ENCODE data around the gene FMNL2. TPM values are rescaled to one million over a fixed set of nuclear protein-coding genes. Genes with fewer than 3 reads are reported as not detected.
"Not testable (repeated sequence)": the region's sequence is repeated elsewhere in the genome, so short reads cannot be mapped to it uniquely, and the experiment has no call there.

The FMNL2 gene
- total RNA-seq, 1 donor from 2014 or later = 23.4 TPM

DNA sequence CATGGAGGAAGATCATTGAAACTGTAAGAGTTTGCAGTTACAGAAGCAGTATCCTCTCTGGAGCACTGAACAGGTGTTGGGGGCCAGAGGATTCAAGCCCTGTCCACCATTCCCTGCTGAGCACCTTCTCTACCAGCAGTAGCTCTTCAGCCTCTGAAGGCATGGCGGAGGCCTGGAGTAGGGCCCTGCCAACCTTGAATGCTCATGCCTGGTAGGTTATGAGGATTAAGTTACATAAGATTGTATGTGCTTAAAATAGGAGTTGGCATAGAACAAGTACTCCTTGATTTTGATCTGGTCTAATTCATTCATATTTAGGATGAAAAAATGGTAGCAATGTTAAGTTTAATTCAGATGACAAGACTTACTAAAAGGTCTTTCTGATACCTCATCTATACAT is 40.2 kb downstream of the FMNL2 start:
- DNase-seq (ENCODE audit: low spot score) = no peak

DNA sequence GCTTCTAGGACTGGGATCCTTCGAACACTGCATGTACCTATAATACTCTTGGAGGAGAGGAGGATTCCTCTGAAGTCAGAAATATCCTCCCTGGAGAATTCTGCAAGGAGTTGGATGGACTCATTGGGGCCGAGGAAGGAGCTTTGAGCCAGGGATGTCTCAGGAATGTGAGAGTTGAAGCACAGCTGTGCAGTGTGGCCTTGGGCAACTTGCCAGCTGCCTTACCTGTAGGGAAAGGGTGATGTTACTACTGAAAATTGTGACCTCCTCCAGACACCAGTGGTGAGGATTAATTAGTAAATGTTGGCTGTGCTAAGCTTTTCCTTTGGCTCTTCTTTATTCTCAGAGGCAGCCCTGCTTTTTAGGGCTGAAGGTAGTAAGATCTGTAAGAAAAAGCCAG is 41.4 kb downstream of the FMNL2 start:
- DNase-seq (ENCODE audit: low spot score) = no peak

DNA sequence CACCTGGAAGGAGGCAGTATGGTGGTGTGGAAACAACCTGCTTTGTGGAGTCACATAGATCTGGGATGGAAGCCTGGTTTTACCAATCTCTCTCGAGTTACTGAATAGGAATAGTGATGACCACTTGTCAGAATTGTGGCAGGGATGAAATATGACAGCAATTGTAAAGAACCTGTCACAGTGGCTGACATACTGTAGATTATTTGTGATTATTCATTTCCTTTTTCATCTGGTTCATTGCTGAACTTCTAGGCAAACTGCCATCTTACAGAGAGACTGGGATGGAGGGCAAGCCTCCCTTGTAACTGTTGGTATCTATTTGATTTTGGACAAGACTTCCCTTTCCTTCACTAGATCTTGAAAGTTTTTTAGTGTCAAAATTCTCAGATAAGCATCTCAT is 42.0 kb downstream of the FMNL2 start:
- DNase-seq (ENCODE audit: low spot score) = no peak

DNA sequence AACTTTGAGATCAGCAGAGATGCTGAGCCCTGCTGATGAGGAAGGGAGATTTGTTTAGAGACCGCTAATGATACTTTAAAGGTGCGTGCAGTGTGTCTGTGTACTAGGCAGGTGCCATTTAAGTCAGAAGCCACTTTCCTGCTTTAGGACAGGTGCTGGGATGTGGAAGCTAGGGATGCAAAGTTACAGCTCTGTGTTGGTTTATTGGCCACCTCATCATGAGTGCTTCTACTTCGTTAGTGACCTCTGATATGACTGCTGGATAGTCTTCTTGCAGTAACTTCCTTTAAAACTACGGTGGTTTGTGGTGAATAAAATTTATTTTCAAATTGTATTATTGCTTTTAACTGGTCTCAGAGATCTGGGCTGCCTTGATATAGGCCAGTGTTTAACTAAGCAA is 44.1 kb downstream of the FMNL2 start:
- DNase-seq (ENCODE audit: low spot score) = no peak

DNA sequence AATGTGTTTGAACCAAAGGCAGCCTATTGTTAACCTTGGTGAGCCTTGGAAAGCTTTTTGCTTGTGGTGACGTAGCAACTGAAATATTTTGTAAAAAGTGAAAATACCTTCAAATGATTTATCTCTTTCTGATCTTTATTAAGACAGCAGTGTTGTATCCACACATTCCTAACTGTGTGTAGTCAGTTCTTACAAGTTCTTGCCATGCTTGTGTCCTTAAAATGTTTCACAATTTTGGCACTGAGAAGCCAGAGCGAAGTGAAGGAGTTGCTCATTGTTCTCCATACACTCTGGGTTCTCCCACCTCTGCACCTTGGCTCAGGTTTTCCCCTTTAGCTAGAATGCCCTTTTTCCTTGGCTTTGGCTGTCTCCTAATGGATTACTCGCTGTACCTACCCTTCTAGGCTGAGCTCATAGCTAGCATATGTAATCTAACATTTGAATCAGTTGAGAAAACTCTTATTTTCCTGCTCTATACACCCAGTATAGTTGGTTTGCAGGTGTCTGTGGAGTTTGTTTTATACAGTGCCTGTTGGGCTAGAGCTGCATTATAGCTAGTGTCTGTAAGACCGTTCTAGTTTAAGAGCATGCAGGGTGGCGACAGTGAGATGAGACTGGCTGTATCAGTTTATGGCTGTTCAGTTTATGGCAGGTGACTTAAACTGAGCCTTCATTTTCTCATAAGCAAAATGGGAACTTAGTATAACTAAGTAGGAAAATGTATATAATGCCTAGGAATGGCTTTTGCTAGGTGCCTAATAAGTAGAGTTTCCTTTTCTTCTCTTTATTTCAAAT is 45.5 kb downstream of the FMNL2 start:
- DNase-seq (ENCODE audit: low spot score) = no peak

DNA sequence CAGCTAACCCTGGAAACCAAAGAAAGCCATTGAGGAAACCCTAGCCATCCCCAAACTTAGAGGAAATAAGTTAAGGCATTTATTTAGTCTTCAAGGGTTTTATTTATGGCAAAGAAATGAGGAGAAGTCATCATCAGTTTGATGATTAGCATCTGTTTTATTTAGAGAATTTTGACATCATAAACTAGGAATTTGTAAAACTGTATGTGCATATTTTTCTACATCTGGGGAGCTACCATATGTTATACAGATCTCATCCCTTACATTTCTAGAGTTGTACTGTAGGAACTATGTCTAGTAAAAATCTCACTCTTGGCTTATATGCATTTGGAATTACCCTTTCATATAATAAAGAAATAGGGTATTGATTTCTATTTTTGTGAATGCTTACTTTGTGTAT is 48.7 kb downstream of the FMNL2 start:
- DNase-seq (ENCODE audit: low spot score) = peak; percentile 37

DNA sequence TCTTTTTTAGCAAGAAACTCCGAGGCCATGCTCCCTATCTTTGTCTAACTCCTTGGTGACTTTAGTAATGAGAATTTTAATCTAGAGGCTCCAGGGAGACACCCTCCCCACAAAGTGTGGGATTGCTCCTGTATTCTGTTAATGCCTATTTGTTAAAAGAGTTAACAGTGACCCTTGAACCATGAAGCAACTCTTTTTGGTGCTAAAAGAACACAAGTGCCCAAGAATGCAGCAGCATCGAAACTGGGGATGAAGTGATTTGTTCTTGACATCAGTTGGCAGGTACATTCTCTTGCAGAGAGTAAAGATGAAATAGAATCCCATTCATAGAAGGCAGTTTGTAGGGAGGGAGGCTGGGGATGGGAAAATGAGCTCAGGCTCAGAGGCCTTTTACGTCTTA is 50.0 kb downstream of the FMNL2 start:
- DNase-seq (ENCODE audit: low spot score) = no peak

DNA sequence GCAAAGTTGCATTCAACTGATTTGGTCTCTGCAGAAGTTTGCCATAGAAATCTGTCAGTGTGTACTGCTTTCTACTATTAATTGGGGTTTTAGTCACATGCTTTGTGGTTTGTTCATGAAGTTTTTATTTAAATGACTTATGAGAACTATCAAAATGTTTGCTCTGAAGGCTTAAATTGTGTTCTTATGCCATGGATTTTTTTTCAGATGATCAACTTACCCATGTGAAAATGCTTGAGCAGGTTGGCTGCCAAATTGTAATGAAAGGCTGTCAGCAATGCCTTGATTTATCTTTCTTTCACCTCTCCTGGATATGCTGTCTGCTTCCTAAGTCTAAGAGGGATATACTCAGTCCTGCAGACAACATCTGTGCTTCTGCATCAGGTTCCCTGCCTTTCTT is 50.7 kb downstream of the FMNL2 start:
- no peak for DNase-seq (ENCODE audit: low spot score)

DNA sequence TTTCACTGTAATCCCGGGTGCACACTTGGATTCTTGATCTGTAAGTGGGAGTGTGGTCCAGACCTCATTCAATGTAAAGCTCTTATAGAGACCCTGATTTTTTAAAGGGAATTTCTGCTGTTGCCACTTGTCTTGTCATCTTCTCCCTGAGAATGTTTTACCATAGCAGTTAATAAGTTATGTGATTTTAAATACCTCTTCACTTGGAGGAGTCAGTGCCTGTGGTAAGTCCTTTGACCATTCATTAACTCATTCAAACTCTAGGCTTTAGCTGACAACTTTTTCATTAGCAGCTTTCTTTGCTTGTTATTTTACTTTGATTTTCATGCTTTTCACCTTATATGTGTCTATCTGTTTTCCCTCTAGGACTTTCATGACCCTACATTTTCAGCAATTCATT is 51.3 kb downstream of the FMNL2 start:
- DNase-seq (ENCODE audit: low spot score) = no peak

DNA sequence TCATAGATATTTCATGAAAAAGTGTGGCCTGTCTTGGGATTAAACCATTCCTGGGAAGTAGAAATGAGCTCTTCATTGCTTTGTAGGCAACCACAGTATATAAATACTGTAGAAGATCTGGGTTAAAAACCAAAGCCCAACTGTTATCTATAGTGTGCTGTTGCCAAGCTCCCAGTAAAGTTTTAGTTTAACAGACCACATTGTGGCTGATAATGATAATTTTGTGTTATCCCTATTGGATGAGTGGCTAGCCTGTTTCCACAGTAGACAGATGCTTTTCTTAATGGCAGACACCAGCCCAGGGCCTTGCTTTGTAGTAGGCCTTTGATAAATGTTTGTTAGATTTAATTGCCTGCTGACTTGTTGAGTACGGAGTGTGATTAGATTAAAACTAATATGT is 52.1 kb downstream of the FMNL2 start:
- DNase-seq (ENCODE audit: low spot score) = peak; percentile 75

DNA sequence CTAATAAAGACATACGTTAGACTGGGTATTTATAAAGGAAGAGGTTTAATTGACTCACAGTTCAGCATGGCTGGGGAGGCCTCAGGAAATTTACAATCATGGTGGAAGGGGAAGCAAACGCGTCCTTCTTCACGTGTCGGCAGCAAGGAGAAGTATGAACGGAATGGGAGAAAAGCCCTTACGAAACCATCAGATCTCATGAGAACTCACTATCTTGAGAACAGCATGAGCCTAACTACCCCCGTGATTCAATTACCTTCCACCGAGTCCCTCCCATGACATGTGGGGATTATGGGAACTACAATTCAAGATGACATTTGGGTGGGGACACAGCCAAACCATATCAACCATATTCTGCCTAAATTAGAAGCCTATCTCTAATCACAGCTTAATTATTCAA is 53.3 kb downstream of the FMNL2 start:
- not testable (repeated sequence) for DNase-seq (ENCODE audit: low spot score)

DNA sequence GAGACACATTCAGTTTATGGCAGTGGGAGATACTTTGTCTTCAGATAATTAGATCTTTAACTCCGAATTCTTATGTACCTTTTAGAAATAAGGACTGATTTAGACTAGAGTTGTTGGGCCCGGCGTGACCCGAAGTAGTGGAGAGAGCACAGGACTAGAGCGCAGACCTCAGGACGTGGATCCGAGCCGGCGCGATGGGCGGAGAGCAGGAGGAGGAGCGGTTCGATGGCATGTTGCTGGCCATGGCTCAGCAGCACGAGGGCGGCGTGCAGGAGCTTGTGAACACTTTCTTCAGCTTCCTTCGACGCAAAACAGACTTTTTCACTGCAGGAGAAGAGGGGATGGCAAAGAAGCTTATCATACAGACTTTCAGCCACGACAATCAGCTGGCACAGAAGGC is 54.5 kb downstream of the FMNL2 start:
- DNase-seq (ENCODE audit: low spot score) = no peak

DNA sequence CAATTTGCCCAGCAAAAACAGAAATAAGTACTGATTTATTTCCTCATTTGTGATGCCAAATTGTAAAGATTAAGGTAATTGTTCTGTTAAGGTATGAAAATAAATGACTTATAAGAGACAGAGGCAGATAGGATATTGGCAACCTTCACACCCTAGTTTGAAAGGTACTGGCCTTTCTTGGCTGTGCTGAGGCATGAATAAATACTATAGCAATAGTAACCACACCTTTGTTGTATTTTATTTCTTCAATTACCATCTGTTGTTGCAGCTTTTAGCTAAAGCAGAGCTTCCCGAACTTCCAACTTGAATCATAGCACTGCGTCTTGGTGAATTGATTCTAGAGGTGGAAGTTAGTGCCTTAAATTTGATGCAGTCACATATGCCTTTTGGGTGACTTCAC is 55.9 kb downstream of the FMNL2 start:
- DNase-seq (ENCODE audit: low spot score) = no peak

DNA sequence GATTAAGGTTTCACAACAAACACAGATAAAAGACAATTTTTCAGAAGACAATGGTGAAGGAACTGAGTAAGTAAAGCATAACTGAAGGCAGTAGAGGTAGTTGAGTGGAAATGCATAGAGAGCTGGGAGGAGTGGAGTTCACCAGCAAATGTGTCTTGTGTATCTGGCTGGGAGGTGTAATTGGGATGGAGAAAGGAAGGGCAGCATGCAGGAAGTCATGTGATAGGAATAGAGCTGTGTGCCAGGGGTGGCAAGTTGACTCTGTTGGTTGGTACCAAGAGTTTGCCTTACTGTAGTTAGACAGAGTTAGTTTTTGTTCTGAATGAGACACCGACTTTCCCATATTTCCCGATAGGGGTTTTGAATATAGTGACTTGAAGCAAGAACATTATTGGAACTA is 56.3 kb downstream of the FMNL2 start:
- no peak for DNase-seq (ENCODE audit: low spot score)

DNA sequence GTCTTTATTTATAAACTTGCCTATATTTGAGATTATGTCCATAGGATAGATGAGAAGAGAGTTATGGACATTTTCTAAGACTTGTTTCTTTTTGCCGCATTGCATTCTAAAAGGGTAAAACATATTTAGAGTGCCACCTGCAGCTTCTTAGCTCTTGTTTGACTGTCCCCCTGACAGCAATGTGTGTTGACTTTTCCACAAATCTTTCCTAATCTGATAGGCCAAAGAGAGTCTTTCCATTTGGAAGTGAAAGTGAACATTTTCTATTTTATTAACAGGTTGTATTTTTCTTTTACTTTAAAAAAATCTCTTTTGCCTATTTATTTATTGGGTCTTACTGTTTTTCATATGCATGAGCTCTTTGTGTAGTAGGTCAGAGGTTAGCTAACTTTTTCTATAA is 58.4 kb downstream of the FMNL2 start:
- DNase-seq (ENCODE audit: low spot score) = no peak

DNA sequence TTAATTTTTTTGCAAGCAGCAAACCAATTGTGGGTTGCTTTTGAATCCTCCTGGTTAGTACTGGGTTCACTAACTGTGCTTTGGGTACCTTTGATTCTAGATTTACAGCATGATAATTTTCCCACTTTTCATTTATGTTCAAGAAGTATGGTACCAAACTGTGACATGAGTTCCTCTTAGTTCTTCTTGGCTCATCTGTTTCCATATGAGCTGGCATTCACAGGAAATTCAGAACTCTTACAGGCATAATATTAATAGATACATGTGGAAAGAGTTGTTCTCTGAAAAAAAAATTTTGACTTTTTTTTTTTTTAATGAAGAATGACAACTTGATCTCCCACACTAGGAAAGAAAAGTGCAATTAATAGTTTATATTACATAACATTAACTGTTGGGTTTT is 59.4 kb downstream of the FMNL2 start:
- DNase-seq (ENCODE audit: low spot score) = no peak

DNA sequence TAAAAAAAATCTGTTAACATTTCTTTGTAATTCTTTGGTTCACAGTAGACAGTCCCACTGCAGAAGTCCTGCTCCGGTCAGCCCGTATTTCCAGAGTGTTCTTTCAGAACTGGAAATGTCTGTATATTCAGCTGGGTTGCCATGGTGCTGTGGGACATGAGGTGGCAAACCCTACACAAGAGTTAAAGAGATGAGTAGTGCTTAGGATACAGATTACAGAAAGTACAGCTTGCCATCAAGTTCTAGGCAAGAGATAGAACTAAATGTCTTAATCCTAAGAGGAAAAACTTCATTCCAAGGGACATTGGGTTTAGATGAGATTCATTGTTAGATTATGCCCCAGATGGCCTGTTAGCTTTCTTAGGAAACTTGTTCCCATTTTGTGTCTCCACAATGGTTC is 60.1 kb downstream of the FMNL2 start:
- DNase-seq (ENCODE audit: low spot score) = no peak

DNA sequence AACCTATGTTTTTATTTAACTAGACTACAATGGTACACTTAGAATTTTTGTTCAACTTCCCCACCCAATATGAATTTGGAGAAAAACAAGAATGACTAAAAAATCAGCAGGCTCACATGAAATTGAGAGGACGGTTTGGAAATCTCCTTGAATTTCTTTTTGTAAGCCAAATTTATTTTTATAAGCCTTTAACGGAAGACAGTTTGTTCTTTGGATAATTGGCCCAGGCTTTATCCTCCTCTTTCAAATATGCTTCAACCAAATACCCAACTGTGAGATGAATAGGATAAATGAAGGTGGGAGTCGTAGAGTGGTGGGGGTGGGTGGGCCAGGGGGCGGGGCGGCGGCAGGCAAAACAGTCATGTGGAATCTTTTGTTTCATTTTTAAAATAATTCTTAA is 60.6 kb downstream of the FMNL2 start:
- DNase-seq (ENCODE audit: low spot score) = no peak

DNA sequence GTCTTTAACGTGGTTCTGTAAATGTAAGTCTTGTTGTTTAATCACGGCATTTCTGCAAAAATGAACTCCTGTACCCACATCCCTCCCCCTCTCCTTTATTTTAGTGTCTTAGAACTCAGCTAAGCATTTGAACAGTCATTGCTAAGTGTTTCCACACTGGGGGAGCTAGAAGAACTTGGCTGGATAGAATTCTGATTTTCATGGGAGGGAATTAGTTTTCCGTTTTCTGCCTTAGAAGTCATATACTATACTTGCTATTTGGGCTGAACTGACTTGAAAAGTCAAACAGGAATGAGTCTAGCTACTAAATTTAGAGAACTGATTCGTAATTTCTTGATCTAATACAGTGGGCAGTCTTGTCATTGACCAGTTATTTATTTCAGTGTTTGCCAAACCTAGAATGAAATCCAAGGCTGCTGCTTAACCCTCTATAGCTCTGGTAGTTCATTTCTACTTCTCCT is 61.1 kb downstream of the FMNL2 start:
- DNase-seq (ENCODE audit: low spot score) = peak; percentile 33

DNA sequence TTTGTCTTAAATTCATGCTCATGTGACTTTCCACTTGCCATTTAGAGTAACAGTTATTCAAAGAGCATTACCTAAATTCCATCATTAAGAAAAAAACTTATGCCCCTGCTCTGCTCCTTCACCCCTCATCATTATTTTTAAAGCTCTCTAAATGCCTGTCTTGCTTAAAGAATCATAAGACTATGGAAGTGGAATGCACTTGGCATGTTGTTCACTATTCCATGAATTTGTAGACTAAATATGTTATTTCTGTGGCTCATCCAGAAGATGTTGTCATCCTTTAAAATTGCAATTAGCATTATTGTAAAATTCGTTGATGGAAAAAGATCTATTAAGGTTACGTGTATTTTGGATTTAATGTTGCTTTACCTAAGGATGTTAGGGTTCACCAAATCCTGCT is 61.8 kb downstream of the FMNL2 start:
- DNase-seq (ENCODE audit: low spot score) = no peak

DNA sequence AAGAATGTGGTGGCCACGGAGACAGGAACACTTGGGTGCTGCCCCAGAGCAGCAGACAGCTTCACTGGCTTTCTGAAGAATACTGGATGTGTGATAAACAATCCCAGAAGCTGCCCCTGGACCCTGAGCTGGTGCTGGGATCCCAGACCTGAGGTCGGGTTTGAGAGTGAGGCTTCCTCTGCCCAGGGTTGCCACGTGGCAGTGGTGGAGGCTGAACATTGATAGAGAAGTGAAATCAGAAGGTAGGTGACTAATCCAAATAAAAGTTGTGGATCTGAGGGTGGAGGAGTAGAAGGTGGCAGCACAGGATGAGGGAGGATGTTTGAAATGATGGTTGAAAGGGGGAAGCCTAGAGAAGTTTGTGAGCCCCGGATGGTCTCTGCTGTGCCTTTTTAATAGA is 64.0 kb downstream of the FMNL2 start:
- no peak for DNase-seq (ENCODE audit: low spot score)

DNA sequence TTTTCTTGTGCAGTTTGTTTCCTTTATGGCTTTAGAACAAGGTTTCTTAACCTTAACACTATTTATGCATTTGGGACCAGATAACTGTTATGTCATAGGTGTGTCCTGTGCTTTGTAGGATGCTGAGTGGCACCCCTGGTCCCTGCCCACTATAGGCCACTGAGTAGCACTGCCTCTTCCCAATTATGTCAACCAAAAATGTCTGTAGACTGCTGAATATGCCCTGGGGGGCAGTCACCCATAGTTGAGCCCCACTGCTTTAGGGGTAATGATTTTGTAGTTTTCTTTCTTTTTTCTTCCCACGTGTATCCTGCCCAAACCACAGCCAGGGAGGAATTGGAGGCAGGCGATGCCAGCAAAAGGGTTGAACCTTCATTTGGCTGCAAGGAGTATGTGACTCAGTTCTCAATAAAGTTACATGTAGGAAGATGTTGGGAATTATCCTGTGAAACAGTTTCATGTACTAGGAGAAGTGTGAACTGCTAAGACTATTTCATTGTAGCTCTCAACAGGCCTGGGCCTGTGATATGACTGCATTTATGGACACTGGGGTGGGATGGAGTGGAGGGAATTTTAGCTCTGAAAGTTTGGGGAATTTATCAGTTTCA is 65.7 kb downstream of the FMNL2 start:
- DNase-seq (ENCODE audit: low spot score) = no peak

Data from umbilical cord (tissue), 2 donors.